ENCODE measurements around the gene CDC42BPB. TPM values are rescaled to one million over a fixed set of nuclear protein-coding genes. Genes with fewer than 3 reads are reported as not detected.

The CDC42BPB gene
- total and polyA plus RNA-seq, 2 of the 13 experiments (the other 11 are each of a cell fraction or from before 2014, with no cell fraction given): 19.7 to 32.3 TPM

GRCh38 chr14:103014466-103015228 is 42.7 kb downstream of the CDC42BPB start:
- CTCF ChIA-PET (ENCODE audit: low intra/inter-chr PET ratio, low total read pairs): no interaction called here
- no peak overlapping the region for H3K27ac ChIP-seq (ENCODE audit: extremely low read length, insufficient read depth, low read length)
- intact Hi-C loops (cut with micrococcal nuclease; ENCODE audit: unreplicated experiment): no loop called here

More at GRCh38 chr14:103014466-103015228, 42.7 kb downstream of the CDC42BPB start:
- TF ChIP-seq HMGA1 (CRISPR knock-in tag; conservative IDR thresholded peaks at IDR 0.05): no peak
- TF ChIP-seq ATF6 (CRISPR knock-in tag; conservative IDR thresholded peaks at IDR 0.05): no peak
- TF ChIP-seq NR2F6 (IDR thresholded peaks at IDR 0.05): no peak
- TF ChIP-seq NR2F6 (CRISPR knock-in tag; IDR thresholded peaks at IDR 0.05): no peak
- TF ChIP-seq ZNF83 (CRISPR knock-in tag; IDR thresholded peaks at IDR 0.05; ENCODE audit: borderline replicate concordance): no peak
- FAIRE-seq (no peak), DNase-seq (ENCODE audit: low spot score) (no peak), ATAC-seq (no peak)
- POLR2A ChIA-PET: no interaction called here
- no peak overlapping the region for H3K4me2 ChIP-seq (ENCODE audit: low read depth, low read length)
- H2AFZ ChIP-seq (ENCODE audit: low read length): no peak overlapping the region
- in situ Hi-C loops (cut with HindIII; ENCODE audit: extremely low pct_ligation_motif_present, low pct_unique_long_range_greater_than_20kb): no loop called here
- H3K9me3 ChIP-seq (ENCODE audit: low read length): no peaks in the 10 kb centered on the region
- no peaks in the 10 kb centered on the region for H3K27me3 ChIP-seq (ENCODE audit: control insufficient read depth in 1 of 2, insufficient read depth in 2 of 2, low read length in 2 of 2)
- H3K4me3 ChIP-seq (replicated peaks in 1 of 3; ENCODE audit: insufficient read depth in 1 of 3, low read depth in 2 of 3, low read length in 3 of 3): no peak overlapping the region
- H3K4me1 ChIP-seq (ENCODE audit: insufficient read depth, low read length): no peaks in the 10 kb centered on the region
- H4K20me1 ChIP-seq (ENCODE audit: insufficient read depth, low read length): 0 out of 2 replicates have a peak, but pooled peaks cover 6% of the 10 kb centered on the region
- BruUV-seq (replicated peaks): no TSS peak
- H3K36me3 ChIP-seq (replicated peaks in 1 of 2; ENCODE audit: control insufficient read depth in 1 of 2, insufficient read depth in 2 of 2, low read length in 2 of 2): peaks cover 3 to 4% of the 10 kb centered on the region in 2 experiments; a peak in 2 of 5 replicates
- peaks cover 21% of the 10 kb centered on the region for H3K79me2 ChIP-seq (ENCODE audit: insufficient read depth, low read length)
- H3K9ac ChIP-seq (ENCODE audit: insufficient read depth, low read depth, low read length): no peak overlapping the region
- WGBS (ENCODE audit: low lambda C conversion rate): 94% methylated on average over 11 of the region's 11 CpGs
